CD4-positive, alpha-beta T cell treated with Interleukin-17A for 4 hours (primary cell): ENCODE results near the gene DIP2C.
"Not testable (repeated sequence)": the region's sequence is repeated elsewhere in the genome, so short reads cannot be mapped to it uniquely, and the experiment has no call there.

Source experiments
- DNase-seq: peaks from one replicate; pipeline ENCODE4 v3.0.0-alpha.2; 2020; ENCODE audit warnings: mixed read lengths

Gene DIP2C

GRCh38 chr10:491667-492424 is 197.6 kb downstream of the DIP2C start:
- no peak for DNase-seq

- DNase-seq, result no peak
These were observed 198.4 kb downstream of the DIP2C start for GRCh38 chr10:490891-491571.

- no peak for DNase-seq
These were observed 199.2 kb downstream of the DIP2C start for GRCh38 chr10:490256-490655.

- no peak for DNase-seq
These were observed 200.1 kb downstream of the DIP2C start for GRCh38 chr10:489330-489729.

- DNase-seq, result no peak
These were observed 200.6 kb downstream of the DIP2C start for GRCh38 chr10:488933-489215.

GRCh38 chr10:488081-488932 is 201.2 kb downstream of the DIP2C start:
- no peak for DNase-seq

- no peak for DNase-seq
These were observed 202.7 kb downstream of the DIP2C start for GRCh38 chr10:486666-487322.

- no peak for DNase-seq
These were observed 203.3 kb downstream of the DIP2C start for GRCh38 chr10:486206-486605.

GRCh38 chr10:485776-486175 is 203.7 kb downstream of the DIP2C start:
- no peak for DNase-seq

- peak; percentile 51 for DNase-seq
These were observed 204.4 kb downstream of the DIP2C start for GRCh38 chr10:484925-485661.

GRCh38 chr10:484441-484924 is 205.0 kb downstream of the DIP2C start:
- DNase-seq, result peak; percentile 50

GRCh38 chr10:483261-483660 is 206.2 kb downstream of the DIP2C start:
- no peak for DNase-seq

GRCh38 chr10:482848-483247 is 206.6 kb downstream of the DIP2C start:
- DNase-seq, result no peak

GRCh38 chr10:482051-482501 is 207.4 kb downstream of the DIP2C start:
- DNase-seq, result no peak

- DNase-seq, result no peak
These were observed 207.8 kb downstream of the DIP2C start for GRCh38 chr10:481628-482027.

GRCh38 chr10:480928-481552 is 208.4 kb downstream of the DIP2C start:
- DNase-seq, result no peak

GRCh38 chr10:480498-480927 is 209.0 kb downstream of the DIP2C start:
- DNase-seq, result no peak

- DNase-seq, result not testable (repeated sequence)
These were observed 209.6 kb downstream of the DIP2C start for GRCh38 chr10:479706-480497.

GRCh38 chr10:478471-479245 is 210.8 kb downstream of the DIP2C start:
- no peak for DNase-seq

GRCh38 chr10:477620-478019 is 211.8 kb downstream of the DIP2C start:
- DNase-seq, result no peak
